ENCODE measurements around the gene KRT72.

DNA sequence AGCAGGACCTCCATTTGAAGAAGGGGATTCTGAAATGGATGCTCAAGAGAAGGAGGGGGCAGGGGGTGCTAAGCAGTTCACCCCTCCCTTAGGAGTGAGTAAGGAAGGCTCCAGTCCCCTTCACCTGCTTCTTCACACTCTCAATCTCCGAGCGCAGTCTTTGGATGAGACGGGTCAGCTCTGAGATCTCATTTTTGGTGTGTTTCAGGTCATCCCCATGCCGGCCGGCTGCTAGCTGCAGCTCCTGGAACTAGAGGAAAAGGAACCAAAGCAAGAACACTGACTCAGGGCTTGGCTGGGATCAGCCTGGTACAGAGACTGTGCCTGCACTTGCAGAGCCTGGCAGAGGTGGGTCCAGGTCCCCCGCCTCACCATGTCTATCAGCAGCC, 9.8 kb upstream of the KRT72 start:
- TF ChIP-seq EZH2 (IDR thresholded peaks at IDR 0.05; ENCODE audit: low read length, unreplicated experiment) (no peak), EZH2phosphoT487 (IDR thresholded peaks at IDR 0.05; ENCODE audit: borderline replicate concordance, low read length) (no peak)
- TF ChIP-seq, protein P1, sequence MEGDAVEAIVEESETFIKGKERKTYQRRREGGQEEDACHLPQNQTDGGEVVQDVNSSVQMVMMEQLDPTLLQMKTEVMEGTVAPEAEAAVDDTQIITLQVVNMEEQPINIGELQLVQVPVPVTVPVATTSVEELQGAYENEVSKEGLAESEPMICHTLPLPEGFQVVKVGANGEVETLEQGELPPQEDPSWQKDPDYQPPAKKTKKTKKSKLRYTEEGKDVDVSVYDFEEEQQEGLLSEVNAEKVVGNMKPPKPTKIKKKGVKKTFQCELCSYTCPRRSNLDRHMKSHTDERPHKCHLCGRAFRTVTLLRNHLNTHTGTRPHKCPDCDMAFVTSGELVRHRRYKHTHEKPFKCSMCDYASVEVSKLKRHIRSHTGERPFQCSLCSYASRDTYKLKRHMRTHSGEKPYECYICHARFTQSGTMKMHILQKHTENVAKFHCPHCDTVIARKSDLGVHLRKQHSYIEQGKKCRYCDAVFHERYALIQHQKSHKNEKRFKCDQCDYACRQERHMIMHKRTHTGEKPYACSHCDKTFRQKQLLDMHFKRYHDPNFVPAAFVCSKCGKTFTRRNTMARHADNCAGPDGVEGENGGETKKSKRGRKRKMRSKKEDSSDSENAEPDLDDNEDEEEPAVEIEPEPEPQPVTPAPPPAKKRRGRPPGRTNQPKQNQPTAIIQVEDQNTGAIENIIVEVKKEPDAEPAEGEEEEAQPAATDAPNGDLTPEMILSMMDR (conservative IDR thresholded peaks at IDR 0.05; ENCODE audit: low read depth, low read length), result no peak
